HepG2 (cell line): ENCODE measurements around the gene ZNF559.

ENCODE experiments used
- FOXK2 ChIP-seq: fragments of 450-650 bp; IDR thresholded peaks from 2 replicates; pipeline ENCODE4 v1.6.1; 2016
- KDM1A ChIP-seq: IDR thresholded peaks from 2 replicates; pipeline ENCODE4 v1.6.1; 2016; ENCODE audit warnings: missing compliant biosample characterization

- TF ChIP-seq FOXK2, result no peak
- no peak for TF ChIP-seq KDM1A (CRISPR knock-in tag)
Observed at GRCh38 chr19:9296336-9296735, 27.6 kb upstream of the ZNF559 start.
